ENCODE data around the gene CHAMP1.
A peak's percentile ranks its signal among the peaks of the same experiment; 100 is the strongest.

The CHAMP1 gene

DNA sequence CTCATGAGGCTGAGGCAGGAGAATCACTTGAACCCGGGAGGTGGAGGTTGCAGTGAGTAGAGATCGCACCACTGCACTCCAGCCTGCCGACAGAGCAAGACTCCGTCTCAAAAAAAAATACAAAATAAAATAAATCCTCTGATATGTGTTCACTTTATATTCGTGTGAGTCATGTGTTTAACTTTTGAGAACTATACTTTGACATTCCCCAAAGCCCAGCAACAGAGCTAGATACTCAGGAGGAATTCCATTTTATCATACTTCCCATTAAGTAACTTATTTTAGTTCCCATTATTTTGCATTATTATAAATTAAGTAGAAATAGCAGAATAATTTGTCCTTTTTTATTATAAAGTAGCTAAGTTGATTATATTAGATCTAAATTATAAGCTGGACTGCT is 3.3 kb upstream of the CHAMP1 start:
- DNase-seq (ENCODE audit: low read depth in 2 of 2) = peak in 1 of 2 donors; percentile 38
- no peak overlapping the region for H3K4me3 ChIP-seq (replicated peaks in 1 of 2; ENCODE audit: low read depth in 2 of 2, low read length in 2 of 2)
- TF ChIP-seq, protein P1, sequence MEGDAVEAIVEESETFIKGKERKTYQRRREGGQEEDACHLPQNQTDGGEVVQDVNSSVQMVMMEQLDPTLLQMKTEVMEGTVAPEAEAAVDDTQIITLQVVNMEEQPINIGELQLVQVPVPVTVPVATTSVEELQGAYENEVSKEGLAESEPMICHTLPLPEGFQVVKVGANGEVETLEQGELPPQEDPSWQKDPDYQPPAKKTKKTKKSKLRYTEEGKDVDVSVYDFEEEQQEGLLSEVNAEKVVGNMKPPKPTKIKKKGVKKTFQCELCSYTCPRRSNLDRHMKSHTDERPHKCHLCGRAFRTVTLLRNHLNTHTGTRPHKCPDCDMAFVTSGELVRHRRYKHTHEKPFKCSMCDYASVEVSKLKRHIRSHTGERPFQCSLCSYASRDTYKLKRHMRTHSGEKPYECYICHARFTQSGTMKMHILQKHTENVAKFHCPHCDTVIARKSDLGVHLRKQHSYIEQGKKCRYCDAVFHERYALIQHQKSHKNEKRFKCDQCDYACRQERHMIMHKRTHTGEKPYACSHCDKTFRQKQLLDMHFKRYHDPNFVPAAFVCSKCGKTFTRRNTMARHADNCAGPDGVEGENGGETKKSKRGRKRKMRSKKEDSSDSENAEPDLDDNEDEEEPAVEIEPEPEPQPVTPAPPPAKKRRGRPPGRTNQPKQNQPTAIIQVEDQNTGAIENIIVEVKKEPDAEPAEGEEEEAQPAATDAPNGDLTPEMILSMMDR (IDR thresholded peaks at IDR 0.05; ENCODE audit: low read depth, low read length) = no peak

DNA sequence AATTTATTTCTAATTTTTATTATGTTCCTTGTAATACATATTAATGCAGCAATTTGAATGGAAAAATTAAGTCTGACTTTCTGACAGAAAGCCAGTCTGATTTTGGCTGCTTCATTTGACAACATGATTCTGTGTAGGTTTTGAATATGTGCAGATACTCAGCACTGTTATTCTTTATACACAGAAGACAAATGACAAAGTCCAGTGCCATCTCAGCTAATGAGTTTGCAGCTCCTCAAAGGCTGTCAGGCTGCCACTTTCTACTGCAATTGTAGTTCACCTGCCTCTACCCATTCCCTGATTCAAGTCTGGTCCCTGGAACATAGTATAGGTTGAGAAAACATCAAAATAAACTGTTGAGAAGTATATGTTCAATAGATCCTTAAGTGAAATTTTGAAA is 2.9 kb upstream of the CHAMP1 start:
- H3K4me3 ChIP-seq (replicated peaks in 1 of 2; ENCODE audit: low read depth in 2 of 2, low read length in 2 of 2) = no peak overlapping the region
- DNase-seq (ENCODE audit: low read depth in 2 of 2) = no peak
- TF ChIP-seq, protein P1 (IDR thresholded peaks at IDR 0.05; ENCODE audit: low read depth, low read length) = no peak

DNA sequence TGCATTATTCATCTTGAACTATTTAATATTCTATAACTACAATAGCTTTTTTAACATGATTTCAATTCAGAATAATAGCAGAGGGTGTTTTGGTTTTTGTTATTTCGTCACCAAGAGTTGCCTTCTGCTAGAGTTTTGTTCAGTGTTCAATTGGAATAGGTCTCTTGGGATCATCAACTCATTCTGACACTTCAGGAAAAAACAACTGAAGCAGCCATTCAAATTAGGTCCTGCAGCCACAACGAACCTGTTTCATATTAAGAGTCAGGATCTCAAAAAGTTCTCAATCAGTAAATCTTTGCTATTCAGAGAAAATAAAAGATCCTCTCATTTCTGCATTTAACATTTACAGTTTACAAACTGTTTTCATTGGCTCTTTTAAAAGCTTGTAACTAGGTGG is 2.4 kb upstream of the CHAMP1 start:
- TF ChIP-seq, protein P1 (IDR thresholded peaks at IDR 0.05; ENCODE audit: low read depth, low read length) = no peak
- no peak overlapping the region for H3K4me3 ChIP-seq (replicated peaks in 1 of 2; ENCODE audit: low read depth in 2 of 2, low read length in 2 of 2)
- peak in 1 of 2 donors; percentile 39 for DNase-seq (ENCODE audit: low read depth in 2 of 2)

DNA sequence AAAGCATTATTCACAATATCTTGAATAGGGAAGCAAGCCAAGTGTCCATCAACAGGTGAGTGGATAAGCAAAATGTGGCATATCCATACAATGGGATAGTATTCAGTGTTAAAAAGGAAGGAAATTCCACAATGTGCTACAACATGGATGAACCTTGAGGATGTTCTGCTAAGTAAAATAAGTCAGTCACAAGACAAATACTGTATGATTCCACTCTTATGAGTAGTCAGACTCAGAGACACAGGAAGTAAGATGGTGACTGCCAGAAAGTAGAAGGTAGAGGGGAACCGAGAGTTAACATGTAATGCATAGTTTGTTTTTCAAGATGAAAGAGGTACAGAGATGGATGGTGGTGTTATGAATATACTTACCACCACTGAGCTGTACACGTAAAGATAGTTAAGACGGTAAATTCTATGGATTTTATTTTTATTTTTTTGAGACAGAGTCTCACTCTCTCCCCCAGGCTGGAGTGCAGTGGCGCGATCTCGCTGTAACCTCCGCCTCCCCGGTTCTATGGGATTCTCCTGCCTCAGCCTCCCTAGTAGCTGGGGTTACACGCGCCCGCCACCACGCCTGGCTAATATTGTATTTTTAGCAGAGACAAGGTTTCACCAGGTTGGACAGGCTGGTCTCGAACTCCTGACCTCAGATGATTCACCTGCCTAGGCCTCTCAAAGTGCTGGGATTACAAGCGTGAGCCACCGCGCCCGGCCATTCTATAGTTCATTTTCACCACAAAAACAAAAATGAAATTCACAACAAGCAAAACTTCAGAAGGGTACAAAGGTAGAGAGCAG is 1.0 kb upstream of the CHAMP1 start:
- peak overlapping the region; percentile 35 to 72 for H3K4me3 ChIP-seq (replicated peaks in 1 of 2; ENCODE audit: low read depth in 2 of 2, low read length in 2 of 2)
- peak in 1 of 2 donors; percentile 53 for DNase-seq (ENCODE audit: low read depth in 2 of 2)
- TF ChIP-seq, protein P1 (IDR thresholded peaks at IDR 0.05; ENCODE audit: low read depth, low read length) = no peak

DNA sequence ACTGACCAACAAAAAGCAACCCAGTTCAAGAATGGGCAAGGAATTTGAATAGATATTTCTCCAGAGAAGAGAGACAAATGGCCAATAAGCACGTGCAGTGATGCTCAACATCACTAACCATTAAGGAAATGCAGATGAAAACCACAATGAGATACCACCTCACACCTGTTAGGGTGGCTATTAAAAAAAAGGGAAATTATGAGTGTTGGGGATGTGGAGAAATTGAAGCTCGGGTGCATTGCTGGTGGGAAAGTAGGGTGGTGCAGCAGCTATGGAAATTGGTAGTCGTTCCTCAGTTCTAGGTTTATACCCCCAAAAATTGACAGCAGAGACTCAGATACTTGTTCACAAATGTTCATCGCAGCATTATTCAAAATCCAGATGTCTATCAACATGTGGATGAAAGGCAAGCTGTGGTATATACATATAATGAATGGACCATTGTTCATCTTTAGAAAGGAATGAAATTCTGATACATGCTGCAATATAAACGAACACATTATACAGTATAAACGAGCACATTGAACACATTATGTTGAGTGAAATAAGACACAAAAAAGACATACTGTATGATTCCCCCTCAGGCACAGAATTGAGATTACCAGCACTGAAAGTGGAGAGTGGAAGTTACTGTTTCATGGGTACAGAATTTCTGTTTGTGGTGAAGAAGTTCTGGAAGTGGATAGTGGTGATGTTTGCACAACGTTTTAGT is 927 bp downstream of the CHAMP1 start:
- TF ChIP-seq, protein P1 (IDR thresholded peaks at IDR 0.05; ENCODE audit: low read depth, low read length) = no peak
- DNase-seq (ENCODE audit: low read depth in 2 of 2) = no peak
- H3K4me3 ChIP-seq (replicated peaks in 1 of 2; ENCODE audit: low read depth in 2 of 2, low read length in 2 of 2) = peak overlapping the region; percentile 56 to 72

DNA sequence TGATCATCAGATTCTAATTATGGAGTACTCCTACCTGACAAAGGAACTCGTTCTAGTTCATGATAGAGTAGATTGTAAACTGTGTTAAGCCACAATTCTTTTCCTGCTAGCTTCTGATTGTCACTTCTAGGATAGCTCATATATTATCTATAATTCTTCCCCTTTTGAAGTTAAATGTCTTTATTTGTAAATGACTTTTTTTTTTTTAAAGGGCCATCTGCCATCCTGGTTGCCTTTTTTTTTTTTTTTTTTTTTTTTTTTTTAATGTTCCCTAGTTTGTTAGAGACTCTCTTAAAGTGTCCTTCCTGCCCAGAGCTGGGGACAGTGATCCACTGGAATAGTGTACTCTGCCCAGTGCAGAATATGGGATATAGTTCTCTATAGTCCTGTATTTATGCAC is 4.3 kb downstream of the CHAMP1 start:
- TF ChIP-seq, protein P1 (IDR thresholded peaks at IDR 0.05; ENCODE audit: low read depth, low read length) = no peak
- no peak overlapping the region for H3K4me3 ChIP-seq (replicated peaks in 1 of 2; ENCODE audit: low read depth in 2 of 2, low read length in 2 of 2)

More for the DNA sequence above, 4.3 kb downstream of the CHAMP1 start:
- no peak for DNase-seq (ENCODE audit: low read depth in 2 of 2)
